GM23248 (cell line): ENCODE measurements around the gene NAT14.

Experiments used
- EZH2 ChIP-seq: fragments of 200-600 bp; sonication (generic); IDR thresholded peaks from 2 replicates; pipeline ENCODE4 v1.6.1; 2018; ENCODE audit warnings: antibody characterized with exemption, mild to moderate bottlenecking; ENCODE audit not compliant: insufficient read depth, poor library complexity, severe bottlenecking
- EZH2phosphoT487 ChIP-seq: fragments of 200-600 bp; sonication (generic); IDR thresholded peaks from 2 replicates; pipeline ENCODE4 v1.6.1; 2018; ENCODE audit warnings: antibody characterized with exemption, moderate library complexity, mild to moderate bottlenecking, low read depth; ENCODE audit not compliant: insufficient read depth

DNA sequence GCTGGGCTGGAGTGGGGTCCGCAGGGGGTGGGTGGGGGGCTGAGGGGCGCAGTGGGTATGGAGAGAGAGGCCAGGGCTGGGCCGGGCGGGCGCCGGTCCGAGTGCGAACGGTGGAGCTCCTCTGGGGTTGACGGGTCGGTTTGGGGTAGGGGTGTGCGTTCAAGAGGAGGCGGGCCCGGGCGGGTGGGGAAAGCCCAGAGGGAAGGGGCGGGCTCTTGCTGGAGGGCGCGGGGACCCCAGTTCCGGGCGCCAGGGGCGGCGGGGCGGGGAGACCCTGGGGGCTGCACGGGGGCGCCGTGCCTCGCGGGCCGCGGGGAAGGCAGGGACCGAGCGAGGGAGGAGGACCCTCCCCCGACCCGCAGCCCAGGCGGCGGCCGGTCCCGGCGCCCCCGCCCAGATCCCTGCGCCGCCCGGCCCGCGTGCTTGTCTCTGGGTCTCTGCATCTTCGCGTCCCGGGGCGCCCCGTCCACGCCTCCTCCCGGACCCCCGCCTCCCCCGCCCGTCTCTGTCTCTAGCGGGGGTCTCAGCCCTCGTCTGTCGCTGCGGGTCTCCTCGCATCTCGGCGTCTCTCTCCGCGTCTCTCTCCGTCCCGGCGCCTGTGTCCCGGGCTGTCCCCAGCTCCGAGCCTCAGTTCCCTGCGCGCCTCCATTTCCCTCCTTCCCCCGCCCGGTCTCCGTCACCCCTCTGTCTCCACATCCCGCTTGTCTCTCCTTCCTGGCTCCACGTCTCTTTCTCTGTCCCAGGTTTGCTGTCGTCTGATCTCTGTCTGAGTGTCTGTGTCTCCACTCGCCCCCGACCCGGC is 33.6 kb upstream of the NAT14 start:
- peak; percentile 98 for TF ChIP-seq EZH2
- 0 out of 2 replicates have a peak, but pooled peaks have one; percentile 75 for TF ChIP-seq EZH2phosphoT487
